Ectodermal cell (in vitro differentiated cells): ENCODE results near the gene RGS6.

Experiments used
- H3K27ac ChIP-seq: 2 replicates; pipeline ENCODE4 v1.7.0; 2013; ENCODE audit warnings: mild to moderate bottlenecking, low read depth, low read length; ENCODE audit not compliant: insufficient read depth, poor library complexity, severe bottlenecking
- H3K27me3 ChIP-seq: 2 replicates; pipeline ENCODE4 v1.7.0; 2013; ENCODE audit warnings: mild to moderate bottlenecking, low read length; ENCODE audit not compliant: insufficient read depth, control insufficient read depth, poor library complexity, severe bottlenecking
- H3K36me3 ChIP-seq: one replicate; pipeline ENCODE4 v1.7.0; 2013; ENCODE audit warnings: low read length; ENCODE audit not compliant: control insufficient read depth, insufficient read depth
- H3K4me1 ChIP-seq: one replicate; pipeline ENCODE4 v1.7.0; 2013; ENCODE audit warnings: low read length; ENCODE audit not compliant: control insufficient read depth, insufficient read depth
- H3K4me3 ChIP-seq: 2 replicates; pipeline ENCODE4 v1.7.0; 2013; ENCODE audit warnings: low read depth, low read length, control low read depth; ENCODE audit not compliant: insufficient read depth
- H3K9me3 ChIP-seq: 2 replicates; pipeline ENCODE4 v1.7.0; 2013; ENCODE audit warnings: mild to moderate bottlenecking, low read length, moderate library complexity; ENCODE audit not compliant: control insufficient read depth
- WGBS, 2 experiments: methylation state at CpG; one replicate each; pipeline ENCODE4 v1.1.7; 2013; ENCODE audit warnings: missing lambda C conversion rate in 2 of 2; 5-methylcytosine and 5-hydroxymethylcytosine counted together

Gene RGS6

DNA sequence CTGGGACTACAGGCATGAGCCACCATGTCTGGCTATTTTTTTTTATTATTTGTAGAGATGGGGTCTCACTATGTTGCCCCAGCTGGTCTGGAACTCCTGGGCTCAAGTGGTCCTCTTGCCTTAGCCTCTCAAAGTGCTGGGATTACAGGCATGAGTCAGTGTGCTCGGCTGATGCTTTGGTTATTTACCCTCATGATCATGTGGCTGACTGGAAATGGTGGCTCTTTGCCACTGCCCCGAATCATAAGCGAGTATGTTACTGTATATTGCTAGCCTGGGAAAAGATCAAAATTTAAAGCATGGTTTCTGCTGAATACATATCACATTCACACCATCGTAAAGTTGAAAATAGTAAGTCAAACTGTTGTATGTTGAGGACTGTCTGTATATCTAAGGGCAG, 101.1 kb downstream of the RGS6 start:
- H3K4me1 ChIP-seq: no peaks in the 10 kb centered on the region
- no peaks in the 10 kb centered on the region for H3K9me3 ChIP-seq
- no peak overlapping the region for H3K4me3 ChIP-seq
- H3K36me3 ChIP-seq: no peaks in the 10 kb centered on the region
- no peaks in the 10 kb centered on the region for H3K27me3 ChIP-seq
- 91 to 94% methylated on average over 3 to 4 of the region's 4 CpGs for WGBS, 2 experiments
- no peak overlapping the region for H3K27ac ChIP-seq

- Histone ChIP-seq H3K4me1 (peaks cover 3% of the 10 kb centered on the region), H3K27ac (no peak overlapping the region), H3K9me3 (peaks cover 4% of the 10 kb centered on the region), H3K4me3 (no peak overlapping the region), H3K27me3 (no peaks in the 10 kb centered on the region), H3K36me3 (no peaks in the 10 kb centered on the region)
Measured at GRCh38 chr14:72040528-72040927, 108.3 kb downstream of the RGS6 start.

- Histone ChIP-seq H3K4me1 (peaks cover 4% of the 10 kb centered on the region), H3K27me3 (no peaks in the 10 kb centered on the region), H3K4me3 (no peak overlapping the region), H3K36me3 (no peaks in the 10 kb centered on the region), H3K9me3 (peaks cover 2% of the 10 kb centered on the region), H3K27ac (no peak overlapping the region)
- 72 to 86% methylated on average over 2 of the region's 2 CpGs for WGBS, 2 experiments
Measured at GRCh38 chr14:72045271-72045670, 113.0 kb downstream of the RGS6 start.

DNA sequence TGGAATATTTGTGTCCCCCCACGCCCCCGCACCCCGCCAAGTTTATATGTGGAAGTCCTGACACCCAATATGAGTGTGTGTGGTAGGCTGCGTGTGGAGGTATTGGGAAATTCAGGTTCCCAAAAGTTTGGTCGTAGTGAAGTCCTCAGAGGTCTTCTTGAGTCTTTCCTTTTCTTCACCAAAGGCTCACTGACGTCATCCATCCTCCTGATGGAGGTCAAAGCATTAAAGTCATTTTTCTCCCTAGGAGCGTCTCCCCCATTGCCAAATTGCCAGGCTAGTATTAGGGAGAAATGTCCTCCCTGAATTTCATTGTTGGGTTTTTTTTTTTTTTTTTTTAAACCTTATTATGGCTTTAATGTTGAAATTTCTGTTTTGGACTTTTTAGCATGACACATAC, 113.7 kb downstream of the RGS6 start:
- Histone ChIP-seq H3K27ac (no peak overlapping the region), H3K4me3 (no peak overlapping the region), H3K9me3 (peaks cover 2% of the 10 kb centered on the region), H3K36me3 (no peaks in the 10 kb centered on the region), H3K27me3 (no peaks in the 10 kb centered on the region), H3K4me1 (peaks cover 4% of the 10 kb centered on the region)
- WGBS, 2 experiments: 94 to 96% methylated on average over 6 to 7 of the region's 7 CpGs

GRCh38 chr14:72049462-72049861, 117.2 kb downstream of the RGS6 start:
- WGBS, 2 experiments: 65 to 80% methylated on average over 1 of the region's 1 CpG
- Histone ChIP-seq H3K27me3 (no peaks in the 10 kb centered on the region), H3K9me3 (no peaks in the 10 kb centered on the region), H3K27ac (no peak overlapping the region), H3K4me3 (no peak overlapping the region), H3K4me1 (peaks cover 4% of the 10 kb centered on the region), H3K36me3 (no peaks in the 10 kb centered on the region)

- no peaks in the 10 kb centered on the region for H3K27me3 ChIP-seq
- no peaks in the 10 kb centered on the region for H3K9me3 ChIP-seq
- WGBS, 2 experiments: 96% methylated on average over 2 of the region's 2 CpGs
- no peaks in the 10 kb centered on the region for H3K4me1 ChIP-seq
- H3K4me3 ChIP-seq: no peak overlapping the region
- no peaks in the 10 kb centered on the region for H3K36me3 ChIP-seq
- H3K27ac ChIP-seq: no peak overlapping the region
Measured at GRCh38 chr14:72052356-72052755, 120.1 kb downstream of the RGS6 start.

GRCh38 chr14:72053651-72054050, 121.4 kb downstream of the RGS6 start:
- Histone ChIP-seq H3K4me1 (no peaks in the 10 kb centered on the region), H3K36me3 (no peaks in the 10 kb centered on the region), H3K9me3 (no peaks in the 10 kb centered on the region), H3K4me3 (no peak overlapping the region), H3K27ac (no peak overlapping the region), H3K27me3 (no peaks in the 10 kb centered on the region)
- 83 to 90% methylated on average over 1 to 3 of the region's 3 CpGs for WGBS, 2 experiments

DNA sequence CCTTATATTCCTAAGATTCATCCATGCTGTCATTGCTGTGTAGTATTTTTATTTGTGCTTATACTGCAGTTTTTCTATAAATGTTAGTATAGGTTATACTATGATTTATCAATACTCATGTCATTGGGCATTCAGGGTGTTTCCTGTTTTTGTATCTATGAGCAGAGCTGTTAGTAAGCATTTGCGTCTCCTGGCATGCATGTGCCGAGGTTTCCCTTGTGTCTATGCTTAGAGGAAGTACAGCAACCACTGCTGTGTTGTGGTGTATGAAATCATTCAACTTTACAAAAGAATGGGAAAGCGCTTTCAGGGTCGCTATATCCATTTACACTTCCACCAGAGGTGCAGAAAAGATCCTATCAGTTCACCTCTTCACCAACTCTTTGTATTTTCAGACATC, 122.7 kb downstream of the RGS6 start:
- H3K9me3 ChIP-seq: no peaks in the 10 kb centered on the region
- no peak overlapping the region for H3K27ac ChIP-seq
- no peaks in the 10 kb centered on the region for H3K27me3 ChIP-seq
- WGBS, 2 experiments: 93 to 100% methylated on average over 2 to 4 of the region's 4 CpGs
- H3K4me3 ChIP-seq: no peak overlapping the region
- no peaks in the 10 kb centered on the region for H3K4me1 ChIP-seq
- H3K36me3 ChIP-seq: no peaks in the 10 kb centered on the region

DNA sequence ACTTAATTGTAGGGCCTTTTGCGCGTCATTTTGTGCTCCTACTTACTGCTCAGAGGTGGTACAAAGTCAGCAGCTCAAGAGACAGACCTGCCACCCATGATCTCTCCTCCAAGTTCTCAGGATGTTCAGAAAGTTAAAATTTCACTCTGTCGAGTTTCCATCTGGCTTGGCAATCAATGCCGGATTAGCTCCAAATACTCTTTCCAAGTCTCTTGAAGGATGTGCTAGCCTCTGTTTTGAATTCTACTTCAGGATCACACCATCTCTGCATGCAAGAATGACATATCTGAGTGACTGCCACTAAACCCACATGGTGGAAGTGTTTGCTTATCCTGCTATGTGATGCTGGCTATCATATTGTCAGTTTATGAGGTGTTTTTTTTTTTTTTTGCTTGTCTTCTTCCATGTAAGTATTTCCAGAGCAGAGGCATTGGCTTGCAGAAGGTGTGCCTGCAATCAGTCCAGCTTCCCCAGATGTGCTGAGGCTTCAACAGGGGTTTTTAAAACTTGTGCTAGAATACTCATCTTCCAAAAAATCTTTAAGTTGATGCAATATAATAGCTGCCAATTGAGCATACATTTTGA, 125.6 kb downstream of the RGS6 start:
- WGBS, 2 experiments: 92 to 93% methylated on average over 4 of the region's 4 CpGs

DNA sequence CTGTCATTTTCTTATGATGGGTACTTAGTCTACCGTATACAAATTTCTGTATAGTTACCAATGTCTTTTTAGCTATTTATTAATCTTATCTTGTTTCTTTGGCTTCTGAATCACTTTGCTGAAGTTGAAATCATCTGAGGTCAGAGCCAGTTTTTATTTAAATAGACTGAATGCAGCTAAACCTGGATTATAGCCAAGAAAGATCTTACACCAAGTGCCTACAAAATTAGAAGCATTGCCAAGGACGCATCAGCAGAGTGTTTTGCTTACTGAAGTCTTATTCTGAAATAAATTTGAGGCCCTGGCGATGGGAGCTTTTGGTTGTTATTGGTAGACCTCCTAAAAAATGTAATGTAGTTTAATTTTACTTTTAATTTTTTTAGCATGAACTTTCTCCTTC, 128.2 kb downstream of the RGS6 start:
- no peaks in the 10 kb centered on the region for H3K4me1 ChIP-seq
- 50 to 100% methylated on average over 1 to 2 of the region's 3 CpGs for WGBS, 2 experiments
- H3K9me3 ChIP-seq: no peaks in the 10 kb centered on the region
- H3K27me3 ChIP-seq: no peaks in the 10 kb centered on the region
- H3K4me3 ChIP-seq: no peak overlapping the region
- H3K27ac ChIP-seq: no peak overlapping the region
- H3K36me3 ChIP-seq: no peaks in the 10 kb centered on the region

More for the DNA sequence above, 125.6 kb downstream of the RGS6 start:
- no peaks in the 10 kb centered on the region for H3K9me3 ChIP-seq
- no peaks in the 10 kb centered on the region for H3K4me1 ChIP-seq
- no peak overlapping the region for H3K4me3 ChIP-seq
- no peaks in the 10 kb centered on the region for H3K27me3 ChIP-seq
- no peak overlapping the region for H3K27ac ChIP-seq
- no peaks in the 10 kb centered on the region for H3K36me3 ChIP-seq

GRCh38 chr14:72060917-72061316, 128.7 kb downstream of the RGS6 start:
- H3K27ac ChIP-seq: no peak overlapping the region
- no peak overlapping the region for H3K4me3 ChIP-seq
- no peaks in the 10 kb centered on the region for H3K4me1 ChIP-seq
- no peaks in the 10 kb centered on the region for H3K36me3 ChIP-seq
- H3K27me3 ChIP-seq: no peaks in the 10 kb centered on the region
- H3K9me3 ChIP-seq: no peaks in the 10 kb centered on the region
- WGBS, 2 experiments: 100% methylated on average over 1 of the region's 1 CpG; no CpG with 5 or more reads in 1 of the 2 experiments
